ENCODE data around the gene ARHGEF37.
A peak's percentile ranks its signal among the peaks of the same experiment; 100 is the strongest.

The ARHGEF37 gene

GRCh38 chr5:149600932-149601331, 19.6 kb downstream of the ARHGEF37 start:
- no peak for DNase-seq (ENCODE audit: low read depth)
- TF ChIP-seq CTCF (conservative IDR thresholded peaks at IDR 0.05; ENCODE audit: low read length), result no peak
- no peak overlapping the region for H3K4me3 ChIP-seq (ENCODE audit: low read length)

- no peak for DNase-seq (ENCODE audit: low read depth)
- no peak for TF ChIP-seq CTCF (conservative IDR thresholded peaks at IDR 0.05; ENCODE audit: low read length)
Measured at GRCh38 chr5:149603210-149603609, 21.9 kb downstream of the ARHGEF37 start.

GRCh38 chr5:149603920-149604319, 22.6 kb downstream of the ARHGEF37 start:
- DNase-seq (ENCODE audit: low read depth), result no peak
- no peak overlapping the region for H3K4me3 ChIP-seq (ENCODE audit: low read length)
- TF ChIP-seq CTCF (conservative IDR thresholded peaks at IDR 0.05; ENCODE audit: low read length), result no peak

More at GRCh38 chr5:149603210-149603609, 21.9 kb downstream of the ARHGEF37 start:
- no peak overlapping the region for H3K4me3 ChIP-seq (ENCODE audit: low read length)

GRCh38 chr5:149604321-149604720, 23.0 kb downstream of the ARHGEF37 start:
- TF ChIP-seq CTCF (conservative IDR thresholded peaks at IDR 0.05; ENCODE audit: low read length), result no peak
- H3K4me3 ChIP-seq (ENCODE audit: low read length), result no peak overlapping the region
- DNase-seq (ENCODE audit: low read depth), result no peak

GRCh38 chr5:149605354-149605997, 24.2 kb downstream of the ARHGEF37 start:
- H3K4me3 ChIP-seq (ENCODE audit: low read length), result no peak overlapping the region
- TF ChIP-seq CTCF (conservative IDR thresholded peaks at IDR 0.05; ENCODE audit: low read length), result no peak
- no peak for DNase-seq (ENCODE audit: low read depth)

GRCh38 chr5:149605998-149606724, 24.9 kb downstream of the ARHGEF37 start:
- TF ChIP-seq CTCF (conservative IDR thresholded peaks at IDR 0.05; ENCODE audit: low read length), result no peak
- DNase-seq (ENCODE audit: low read depth), result peak; percentile 90
- no peak overlapping the region for H3K4me3 ChIP-seq (ENCODE audit: low read length)

Data from AG10803 (cell line).